ENCODE data around the gene OSGIN1. TPM values are rescaled to one million over a fixed set of nuclear protein-coding genes. Genes with fewer than 3 reads are reported as not detected.

Gene OSGIN1
- total RNA-seq, 4 donors from 2014 or later = 2.7 to 7.2 (median 4.4) TPM

DNA sequence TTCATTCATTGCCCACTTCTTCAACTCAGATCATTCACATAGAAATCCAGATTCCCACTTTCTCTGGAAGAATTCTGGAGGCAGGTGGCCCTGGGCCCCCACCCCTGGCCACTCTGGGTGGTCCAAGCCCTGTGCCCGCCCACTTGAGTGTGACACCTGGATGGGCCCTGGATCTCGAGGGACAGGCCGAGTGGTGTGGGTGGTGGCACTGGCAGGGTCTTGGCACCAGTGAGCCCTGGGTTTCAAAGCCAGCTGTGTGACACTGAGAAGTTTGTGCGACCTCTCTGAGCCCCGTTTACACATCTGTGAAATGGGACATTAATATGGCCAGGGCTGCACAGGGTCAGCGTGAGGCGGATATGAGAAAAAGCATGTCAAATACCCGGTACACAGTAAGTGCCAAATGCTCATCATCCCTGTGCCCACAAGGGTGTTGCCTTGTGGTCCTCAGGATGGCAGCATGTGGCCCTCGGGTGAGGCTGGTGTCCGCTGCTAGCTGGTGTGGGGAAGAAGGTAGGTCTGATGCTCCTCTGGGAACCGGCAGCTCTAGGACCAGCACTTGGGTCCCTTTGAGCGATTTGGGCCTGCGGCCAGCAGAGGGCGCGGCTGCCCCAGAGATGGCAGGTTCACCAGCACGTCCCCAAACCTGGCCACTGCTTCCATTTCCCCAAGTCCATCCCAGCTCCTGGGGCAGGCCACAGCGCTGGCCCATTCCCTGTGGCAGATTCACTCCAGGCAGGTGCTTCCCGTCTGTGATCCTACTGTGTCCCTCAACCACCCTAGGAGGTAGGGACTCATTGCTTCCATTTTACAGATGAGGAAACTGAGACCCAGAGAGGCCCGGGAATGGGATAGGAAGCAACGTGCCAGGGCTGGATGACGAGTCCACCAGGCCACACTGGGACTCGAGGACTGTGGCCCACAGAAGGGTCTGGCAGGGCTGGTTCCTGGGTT is 3.6 kb downstream of the OSGIN1 start:
- no peak for TF ChIP-seq CTCF (IDR thresholded peaks at IDR 0.05; ENCODE audit: low read depth)

GRCh38 chr16:83957296-83957855 is 4.3 kb downstream of the OSGIN1 start:
- TF ChIP-seq CTCF (IDR thresholded peaks at IDR 0.05; ENCODE audit: low read depth) = no peak

DNA sequence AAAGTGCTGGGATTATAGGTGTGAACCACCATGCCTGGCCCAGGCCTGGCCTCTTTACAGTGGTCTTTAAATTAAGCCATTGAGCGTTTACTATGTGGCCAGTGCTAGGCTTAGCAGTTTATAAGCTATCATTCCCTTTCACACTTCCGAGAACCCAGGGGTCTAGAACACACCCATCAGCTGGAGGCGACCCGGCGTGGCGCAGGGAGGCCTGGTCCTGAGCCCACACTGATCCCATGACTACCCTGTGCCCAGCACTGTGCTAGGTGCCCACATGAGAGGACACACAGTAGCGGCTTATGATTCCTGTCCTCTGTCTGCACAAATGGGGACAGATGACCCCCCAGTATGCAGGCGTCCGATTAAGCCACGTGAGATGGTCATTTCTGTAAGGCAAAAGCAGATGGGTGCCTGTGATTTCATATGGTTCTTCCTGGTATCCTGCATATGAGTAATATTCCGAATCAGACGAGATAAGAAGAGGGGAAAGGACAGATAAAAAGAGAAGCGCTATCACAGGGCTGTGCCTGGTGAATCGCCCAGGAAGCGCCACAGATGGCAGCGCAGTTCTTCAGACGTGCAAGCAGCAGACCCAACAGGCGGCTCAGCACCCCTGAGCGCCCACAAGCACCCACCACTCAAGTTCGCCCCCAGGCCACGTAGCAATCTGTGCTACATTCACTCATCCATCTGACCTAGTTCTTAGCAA is 5.3 kb downstream of the OSGIN1 start:
- TF ChIP-seq CTCF (IDR thresholded peaks at IDR 0.05; ENCODE audit: low read depth) = no peak

DNA sequence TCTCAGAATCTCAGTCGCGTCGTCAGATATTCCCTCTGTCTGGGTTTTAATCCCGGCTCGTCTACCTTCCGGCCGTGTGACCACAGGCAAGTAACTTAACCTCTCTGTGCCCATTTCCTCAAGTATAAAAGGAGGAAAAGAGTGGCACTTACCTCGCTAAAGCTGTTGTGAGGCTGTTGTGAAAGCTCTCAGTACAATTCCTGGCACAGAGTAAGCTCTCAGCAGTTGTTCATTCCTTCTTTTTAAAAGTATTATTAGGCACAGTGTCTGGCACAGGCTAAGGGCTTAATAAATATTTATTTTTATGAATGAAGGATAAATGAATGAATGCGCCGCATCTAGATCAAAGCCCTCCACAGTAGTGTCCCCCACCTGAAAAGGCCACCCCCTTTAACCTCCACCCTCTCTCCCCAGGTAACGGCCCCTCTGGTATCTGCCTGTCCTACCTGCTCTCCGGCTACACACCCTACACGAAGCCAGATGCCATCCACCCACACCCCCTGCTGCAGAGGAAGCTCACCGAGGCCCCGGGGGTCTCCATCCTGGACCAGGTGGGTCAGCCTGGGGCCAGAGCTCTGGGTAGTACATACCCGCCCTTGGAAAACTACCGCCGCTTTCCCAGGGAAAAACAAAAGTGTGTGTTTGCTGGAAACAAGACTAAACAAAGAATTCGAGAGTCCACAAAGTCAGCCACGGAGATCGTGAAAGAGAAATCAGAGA is 6.0 kb downstream of the OSGIN1 start:
- TF ChIP-seq CTCF (IDR thresholded peaks at IDR 0.05; ENCODE audit: low read depth) = no peak

DNA sequence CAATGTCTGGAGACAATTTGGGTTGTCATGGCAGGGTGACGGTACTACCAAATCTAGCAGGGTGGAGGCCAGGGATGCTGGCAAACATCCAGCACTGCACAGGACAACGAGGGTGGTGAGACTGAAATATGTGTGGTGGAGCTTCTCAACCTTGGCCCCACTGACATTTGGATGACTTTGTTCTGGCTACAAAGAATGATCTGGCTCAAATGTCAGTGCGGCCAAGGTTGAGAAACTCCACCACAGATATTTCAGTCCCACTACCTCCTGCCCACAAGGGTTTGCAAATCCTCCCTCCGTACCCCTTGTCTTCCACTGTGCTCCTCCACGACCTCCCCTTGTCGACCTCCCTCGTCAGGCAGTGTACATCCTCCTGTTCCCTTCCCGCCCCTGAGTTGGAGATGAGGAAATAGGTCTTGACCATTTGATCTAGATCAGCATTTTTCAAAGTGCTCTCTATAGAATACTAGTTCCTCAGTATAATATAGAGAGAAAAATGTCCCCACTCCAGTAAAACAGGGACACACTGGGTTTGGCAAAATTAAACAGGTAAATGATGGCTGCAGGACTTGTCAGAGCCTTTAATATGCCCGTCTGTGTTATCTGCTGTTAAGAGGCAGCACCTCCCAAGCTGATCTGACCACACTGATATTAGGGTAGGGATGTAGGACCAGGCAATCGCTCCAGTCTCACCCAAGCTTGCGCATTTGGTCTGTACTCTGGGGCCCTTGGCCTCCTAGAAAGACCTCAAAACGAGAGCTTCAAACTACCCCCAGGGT is 6.8 kb downstream of the OSGIN1 start:
- TF ChIP-seq CTCF (IDR thresholded peaks at IDR 0.05; ENCODE audit: low read depth) = no peak

DNA sequence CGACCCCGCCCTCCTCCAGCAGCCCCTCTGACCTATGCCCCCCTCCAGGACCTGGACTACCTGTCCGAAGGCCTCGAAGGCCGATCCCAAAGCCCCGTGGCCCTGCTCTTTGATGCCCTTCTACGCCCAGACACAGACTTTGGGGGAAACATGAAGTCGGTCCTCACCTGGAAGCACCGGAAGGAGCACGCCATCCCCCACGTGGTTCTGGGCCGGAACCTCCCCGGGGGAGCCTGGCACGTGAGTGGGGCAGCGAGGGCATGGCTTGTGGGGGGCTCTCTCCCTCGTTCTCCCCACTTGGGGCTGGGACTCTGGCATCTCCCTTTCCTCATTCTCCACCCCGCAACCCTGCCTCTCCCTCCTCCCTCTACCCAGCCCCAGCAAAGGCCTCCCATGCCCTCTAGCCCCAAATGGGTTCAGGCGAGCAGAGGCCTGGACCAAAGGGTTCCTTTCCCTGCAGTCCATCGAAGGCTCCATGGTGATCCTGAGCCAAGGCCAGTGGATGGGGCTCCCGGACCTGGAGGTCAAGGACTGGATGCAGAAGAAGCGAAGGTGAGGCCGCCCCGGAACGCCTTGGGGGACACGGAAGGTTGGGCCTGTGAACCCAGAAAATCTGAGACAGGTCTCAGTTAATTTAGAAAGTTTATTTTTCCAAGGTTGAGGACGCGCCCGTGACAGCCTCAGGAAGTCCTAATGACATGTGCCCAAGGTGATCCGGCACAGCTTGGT is 7.6 kb downstream of the OSGIN1 start:
- no peak for TF ChIP-seq CTCF (IDR thresholded peaks at IDR 0.05; ENCODE audit: low read depth)
